Measurements from ENCODE around the gene LCE4A. TPM values are rescaled to one million over a fixed set of nuclear protein-coding genes. Genes with fewer than 3 reads are reported as not detected.

The LCE4A gene
- total and polyA plus RNA-seq, 2 experiments from 2014 or later, result not detected

- no peak overlapping the region for H3K27ac Mint-ChIP-seq
- H3K27me3 ChIP-seq (ENCODE audit: insufficient read depth), result no peaks in the 10 kb centered on the region
- peaks cover under 1% of the 10 kb centered on the region for H3K27me3 Mint-ChIP-seq (ENCODE audit: insufficient read depth, low read depth, poor library complexity)
- no peaks in the 10 kb centered on the region for H3K36me3 ChIP-seq (ENCODE audit: insufficient read depth)
- TF ChIP-seq EZH2phosphoT487 (IDR thresholded peaks at IDR 0.05; ENCODE audit: unreplicated experiment) (no peak), ZNF114 (CRISPR knock-in tag; IDR thresholded peaks at IDR 0.05) (no peak), ZNF331 (CRISPR knock-in tag; IDR thresholded peaks at IDR 0.05; ENCODE audit: low read depth) (no peak), ZNF462 (CRISPR knock-in tag; IDR thresholded peaks at IDR 0.05) (no peak)
- no peak overlapping the region for H2AFZ ChIP-seq
- H3K9me2 ChIP-seq (ENCODE audit: insufficient read depth), result no peaks in the 10 kb centered on the region
- H3K4me3 Mint-ChIP-seq, result no peak overlapping the region
- ATAC-seq, result no peak
- H3K79me2 ChIP-seq (replicated peaks; ENCODE audit: insufficient read depth), result no peaks in the 10 kb centered on the region
- no peak overlapping the region for H3K27ac ChIP-seq (ENCODE audit: low read depth)
- H3K4me3 ChIP-seq, result no peak overlapping the region
- DNase-seq (ENCODE audit: low spot score), result no peak
- no peak overlapping the region for H3K4me2 ChIP-seq
- no peaks in the 10 kb centered on the region for H3K9me3 Mint-ChIP-seq
- no peaks in the 10 kb centered on the region for H4K20me1 ChIP-seq (replicated peaks; ENCODE audit: insufficient read depth)
- H3F3A ChIP-seq (replicated peaks; ENCODE audit: low read depth), result no peaks in the 10 kb centered on the region
- peaks cover 4% of the 10 kb centered on the region; the same call in 1 of the 3 replicates for H3K4me1 Mint-ChIP-seq
- H3K4me1 ChIP-seq (ENCODE audit: insufficient read depth), result no peaks in the 10 kb centered on the region
- no peaks in the 10 kb centered on the region for H3K36me3 Mint-ChIP-seq (ENCODE audit: low read depth)
These were observed 17.3 kb downstream of the LCE4A start for GRCh38 chr1:152725261-152725660.

GRCh38 chr1:152728986-152729385 lies 21.0 kb downstream of the LCE4A start:
- Mint-ChIP-seq H3K27ac (no peak overlapping the region), H3K4me1 (no peaks in the 10 kb centered on the region), H3K9me3 (no peaks in the 10 kb centered on the region), H3K27me3 (ENCODE audit: insufficient read depth, low read depth, poor library complexity) (no peaks in the 10 kb centered on the region), H3K36me3 (ENCODE audit: low read depth) (no peaks in the 10 kb centered on the region), H3K4me3 (no peak overlapping the region)
- H3K9me2 ChIP-seq (ENCODE audit: insufficient read depth), result no peaks in the 10 kb centered on the region
- no peaks in the 10 kb centered on the region for H3K79me2 ChIP-seq (replicated peaks; ENCODE audit: insufficient read depth)
- H3K36me3 ChIP-seq (ENCODE audit: insufficient read depth), result no peaks in the 10 kb centered on the region
- H3K27ac ChIP-seq (ENCODE audit: low read depth), result no peak overlapping the region
- no peaks in the 10 kb centered on the region for H3F3A ChIP-seq (replicated peaks; ENCODE audit: low read depth)
- no peak overlapping the region for H3K4me3 ChIP-seq
- H3K4me1 ChIP-seq (ENCODE audit: insufficient read depth), result no peaks in the 10 kb centered on the region
- ATAC-seq (no peak), DNase-seq (ENCODE audit: low spot score) (no peak)
- H4K20me1 ChIP-seq (replicated peaks; ENCODE audit: insufficient read depth), result no peaks in the 10 kb centered on the region
- H2AFZ ChIP-seq, result no peak overlapping the region
- no peaks in the 10 kb centered on the region for H3K27me3 ChIP-seq (ENCODE audit: insufficient read depth)
- H3K4me2 ChIP-seq, result no peak overlapping the region
- TF ChIP-seq EZH2 (IDR thresholded peaks at IDR 0.05; ENCODE audit: low read depth, unreplicated experiment) (no peak), CTCF (conservative IDR thresholded peaks at IDR 0.05; ENCODE audit: low read depth in 2 of 2) (no peak), CREB1 (CRISPR knock-in tag; IDR thresholded peaks at IDR 0.05; ENCODE audit: low read depth) (no peak), ETS1 (IDR thresholded peaks at IDR 0.05) (no peak), ZNF114 (CRISPR knock-in tag; IDR thresholded peaks at IDR 0.05) (no peak), REST (IDR thresholded peaks at IDR 0.05; ENCODE audit: unreplicated experiment) (no peak), JUNB (IDR thresholded peaks at IDR 0.05; ENCODE audit: unreplicated experiment) (no peak)

Measured in GM23338 (cell line).